Fibroblast of the aortic adventitia (primary cell): ENCODE data around the gene SAFB. TPM values are rescaled to one million over a fixed set of nuclear protein-coding genes. Genes with fewer than 3 reads are reported as not detected.
"Not testable (repeated sequence)": the region's sequence is repeated elsewhere in the genome, so short reads cannot be mapped to it uniquely, and the experiment has no call there.

Source experiments
- DNase-seq: peaks from one replicate; pipeline ENCODE4 v3.0.0-alpha.2; 2010; ENCODE audit warnings: low read depth
- H3K4me3 ChIP-seq: 2 replicates; pipeline ENCODE4 v1.5.1; 2011; ENCODE audit warnings: low read depth, mild to moderate bottlenecking, control low read depth, low read length, moderate library complexity
- CTCF ChIP-seq: IDR thresholded peaks from 2 replicates; pipeline ENCODE4 v1.5.1; 2011; ENCODE audit warnings: mild to moderate bottlenecking, low read length, control low read depth, inconsistent platforms; ENCODE audit not compliant: insufficient read depth
- total RNA-seq: library from RNA; depleted of rRNA; stranded (reverse); fragments of >200 nt; gene quantifications from 2 replicates; pipeline ENCODE4 v1.2.3, GENCODE V29; 2012; ENCODE audit warnings: low replicate concordance

The SAFB gene
- total RNA-seq, 1 donor: 43.5 TPM

- no peak for TF ChIP-seq CTCF
- DNase-seq: no peak
Measured at GRCh38 chr19:5687360-5688198, 64.7 kb downstream of the SAFB start.

GRCh38 chr19:5688262-5688881 lies 65.5 kb downstream of the SAFB start:
- not testable (repeated sequence) for H3K4me3 ChIP-seq, DNase-seq

More at GRCh38 chr19:5687360-5688198, 64.7 kb downstream of the SAFB start:
- peak overlapping the region; percentile 60 for H3K4me3 ChIP-seq

- TF ChIP-seq CTCF: peak; percentile 96
- H3K4me3 ChIP-seq: peak within 1 kb of the TSS; percentile 93
- DNase-seq: peak; percentile 95
Measured at GRCh38 chr19:5690125-5690954, 67.5 kb downstream of the SAFB start, which contains the start of gene RPL36. RPL36 (plus strand) TSS chr19:5690295; CDS start chr19:5690508, 213 bp downstream.

- no peak for TF ChIP-seq CTCF
- peak; percentile 78 for DNase-seq
- H3K4me3 ChIP-seq: peak overlapping the region; percentile 93
Measured at GRCh38 chr19:5690955-5691821, 68.3 kb downstream of the SAFB start.

GRCh38 chr19:5691822-5692722 lies 69.2 kb downstream of the SAFB start:
- DNase-seq: peak; percentile 27
- TF ChIP-seq CTCF: no peak
- peak overlapping the region; percentile 93 for H3K4me3 ChIP-seq

GRCh38 chr19:5692723-5693194 lies 69.9 kb downstream of the SAFB start:
- no peak for DNase-seq
- no peak overlapping the region for H3K4me3 ChIP-seq
- no peak for TF ChIP-seq CTCF
